Measurements from ENCODE around the gene ACP7.

- no peak for TF ChIP-seq CTCF (IDR thresholded peaks at IDR 0.05; ENCODE audit: low read length)
- no peak for TF ChIP-seq EZH2 (IDR thresholded peaks at IDR 0.05; ENCODE audit: borderline replicate concordance, low read length)
Observed at GRCh38 chr19:39139971-39140453, 55.8 kb downstream of the ACP7 start.

Data from OCI-LY1 (cell line).